Measurements from ENCODE around the gene HOXD8.

GRCh38 chr2:176181551-176181950 lies 52.0 kb downstream of the HOXD8 start:
- no peak for TF ChIP-seq CTCF (IDR thresholded peaks at IDR 0.05)
- TF ChIP-seq POLR2A (IDR thresholded peaks at IDR 0.05) = no peak

Measured in ovary (tissue), 3 donors.